HCT116 (cell line): ENCODE data around the gene TRDMT1.

ENCODE experiments used
- CTCF ChIP-seq, 3 experiments: fragments of 200-600 bp in 1 of 3; sonication (generic) in 1 of 3; IDR thresholded peaks in 2 of 3; conservative IDR thresholded peaks in 1 of 3; 2 replicates each; pipeline ENCODE4 v1.5.1; 2012 to 2017; ENCODE audit warnings: low read depth in 2 of 3, low read length in 2 of 3, antibody characterized with exemption in 1 of 3, borderline replicate concordance in 1 of 3, control low read depth in 1 of 3, mild to moderate bottlenecking in 1 of 3, mixed read lengths in 1 of 3, mixed run types in 1 of 3, moderate library complexity in 1 of 3; ENCODE audit not compliant: insufficient read depth in 1 of 3
- ELF1 ChIP-seq: IDR thresholded peaks from 2 replicates; pipeline ENCODE4 v1.6.1; 2012; ENCODE audit warnings: low read depth, borderline replicate concordance
- EZH2 ChIP-seq: fragments of 200-600 bp; sonication (generic); IDR thresholded peaks from 2 replicates; pipeline ENCODE4 v1.6.1; 2017; ENCODE audit warnings: antibody characterized with exemption, mixed run types
- EZH2phosphoT487 ChIP-seq: fragments of 200-600 bp; IDR thresholded peaks from 2 replicates; pipeline ENCODE4 v1.6.1; 2018; ENCODE audit warnings: antibody characterized with exemption, borderline replicate concordance
- POLR2A ChIP-seq: IDR thresholded peaks from 2 replicates; pipeline ENCODE4 v1.7.0; 2011; ENCODE audit warnings: borderline replicate concordance; ENCODE audit not compliant: insufficient read depth, insufficient read length; ENCODE audit errors: extremely low read depth
- POLR2AphosphoS5 ChIP-seq: IDR thresholded peaks from 2 replicates; pipeline ENCODE4 v1.6.1; 2011; ENCODE audit warnings: mild to moderate bottlenecking, low read depth, low read length, moderate library complexity
- REST ChIP-seq: IDR thresholded peaks from 2 replicates; pipeline ENCODE4 v1.6.1; 2012; ENCODE audit warnings: low read depth
- SIN3A ChIP-seq: IDR thresholded peaks from 2 replicates; pipeline ENCODE4 v1.6.1; 2012; ENCODE audit warnings: low read depth
- SRF ChIP-seq: IDR thresholded peaks from 2 replicates; pipeline ENCODE4 v1.6.1; 2012; ENCODE audit warnings: low read depth
- TCF7L2 ChIP-seq: IDR thresholded peaks from 2 replicates; pipeline ENCODE4 v1.7.0; 2011; ENCODE audit warnings: borderline replicate concordance, inconsistent platforms; ENCODE audit not compliant: insufficient read depth, insufficient read length; ENCODE audit errors: extremely low read depth
- ZFX ChIP-seq: fragments of 450-650 bp; IDR thresholded peaks from 2 replicates; pipeline ENCODE4 v1.6.1; 2017
- ZNF274 ChIP-seq: fragments of 200-500 bp; sonication (Bioruptor generic); IDR thresholded peaks from 2 replicates; pipeline ENCODE4 v1.6.1; 2014; ENCODE audit warnings: mild to moderate bottlenecking, low read depth, low read length, inconsistent platforms

- no peak for TF ChIP-seq CTCF (IDR thresholded peaks at IDR 0.05 in 2 of 3, conservative IDR thresholded peaks at IDR 0.05 in 1 of 3; ENCODE audit: borderline replicate concordance in 1 of 3, insufficient read depth in 1 of 3, low read depth in 2 of 3, low read length in 2 of 3)
- TF ChIP-seq POLR2A, result no peak
- no peak for TF ChIP-seq TCF7L2
- TF ChIP-seq EZH2, result no peak
- TF ChIP-seq SRF, result no peak
- TF ChIP-seq ELF1, result no peak
- TF ChIP-seq SIN3A, result no peak
- no peak for TF ChIP-seq ZFX
- no peak for TF ChIP-seq REST
- no peak for TF ChIP-seq EZH2phosphoT487
- no peak for TF ChIP-seq POLR2AphosphoS5
- no peak for TF ChIP-seq ZNF274
Observed at GRCh38 chr10:17175551-17175950, 25.9 kb downstream of the TRDMT1 start.
